ENCODE measurements around the gene MYOG. TPM values are rescaled to one million over a fixed set of nuclear protein-coding genes. Genes with fewer than 3 reads are reported as not detected.
A peak's percentile ranks its signal among the peaks of the same experiment; 100 is the strongest.

The MYOG gene
- total RNA-seq, 4 donors from 2014 or later = not detected

GRCh38 chr1:203078478-203078877 lies 7.3 kb downstream of the MYOG start:
- no peaks in the 10 kb centered on the region for H3K9me3 ChIP-seq
- no peak for DNase-seq (ENCODE audit: low spot score in 2 of 2)
- TF ChIP-seq POLR2A (IDR thresholded peaks at IDR 0.05) = no peak
- no peak for TF ChIP-seq CTCF (IDR thresholded peaks at IDR 0.05)
- TF ChIP-seq POLR2AphosphoS5 (IDR thresholded peaks at IDR 0.05) = no peak
- TF ChIP-seq EP300 (IDR thresholded peaks at IDR 0.05) = no peak
- H3K27ac ChIP-seq = no peak overlapping the region
- WGBS = 98% methylated on average over 3 of the region's 3 CpGs
- H3K27me3 ChIP-seq = peaks cover 54% of the 10 kb centered on the region
- no peak overlapping the region for H3K4me3 ChIP-seq
- peaks cover 16% of the 10 kb centered on the region for H3K4me1 ChIP-seq
- H3K36me3 ChIP-seq = no peaks in the 10 kb centered on the region

GRCh38 chr1:203077956-203078355 lies 7.9 kb downstream of the MYOG start:
- H3K4me3 ChIP-seq = no peak overlapping the region
- H3K4me1 ChIP-seq = peaks cover 16% of the 10 kb centered on the region
- H3K27me3 ChIP-seq = peaks cover 58% of the 10 kb centered on the region
- no peaks in the 10 kb centered on the region for H3K36me3 ChIP-seq
- 81% methylated on average over 2 of the region's 2 CpGs for WGBS
- H3K9me3 ChIP-seq = no peaks in the 10 kb centered on the region
- H3K27ac ChIP-seq = no peak overlapping the region
- no peak for TF ChIP-seq CTCF (IDR thresholded peaks at IDR 0.05)
- no peak for TF ChIP-seq POLR2A (IDR thresholded peaks at IDR 0.05)
- TF ChIP-seq POLR2AphosphoS5 (IDR thresholded peaks at IDR 0.05) = no peak
- TF ChIP-seq EP300 (IDR thresholded peaks at IDR 0.05) = no peak
- DNase-seq (ENCODE audit: low spot score in 2 of 2) = no peak

GRCh38 chr1:203077367-203077766 lies 8.4 kb downstream of the MYOG start:
- WGBS = 93% methylated on average over 3 of the region's 3 CpGs
- H3K4me3 ChIP-seq = no peak overlapping the region
- no peak for DNase-seq (ENCODE audit: low spot score in 2 of 2)
- H3K9me3 ChIP-seq = no peaks in the 10 kb centered on the region
- no peaks in the 10 kb centered on the region for H3K36me3 ChIP-seq
- H3K4me1 ChIP-seq = peaks cover 12% of the 10 kb centered on the region
- H3K27ac ChIP-seq = no peak overlapping the region
- H3K27me3 ChIP-seq = peaks cover 57% of the 10 kb centered on the region
- TF ChIP-seq POLR2AphosphoS5 (IDR thresholded peaks at IDR 0.05) = no peak
- TF ChIP-seq POLR2A (IDR thresholded peaks at IDR 0.05) = no peak
- no peak for TF ChIP-seq EP300 (IDR thresholded peaks at IDR 0.05)
- no peak for TF ChIP-seq CTCF (IDR thresholded peaks at IDR 0.05)

GRCh38 chr1:203076031-203076511 lies 9.7 kb downstream of the MYOG start:
- Histone ChIP-seq H3K4me1 (peaks cover 12% of the 10 kb centered on the region), H3K27me3 (peaks cover 49% of the 10 kb centered on the region), H3K9me3 (no peaks in the 10 kb centered on the region), H3K4me3 (peak overlapping the region; percentile 44), H3K36me3 (no peaks in the 10 kb centered on the region), H3K27ac (no peak overlapping the region)
- WGBS = 44% methylated on average over 18 of the region's 30 CpGs
- no peak for TF ChIP-seq CTCF (IDR thresholded peaks at IDR 0.05)
- no peak for DNase-seq (ENCODE audit: low spot score in 2 of 2)

- TF ChIP-seq EP300 (IDR thresholded peaks at IDR 0.05) (no peak), CTCF (IDR thresholded peaks at IDR 0.05) (no peak), POLR2AphosphoS5 (IDR thresholded peaks at IDR 0.05) (no peak), POLR2A (IDR thresholded peaks at IDR 0.05) (no peak)
- Histone ChIP-seq H3K9me3 (no peaks in the 10 kb centered on the region), H3K27ac (no peak overlapping the region), H3K36me3 (no peaks in the 10 kb centered on the region), H3K27me3 (peaks cover 49% of the 10 kb centered on the region), H3K4me3 (peak overlapping the region; percentile 44), H3K4me1 (peaks cover 12% of the 10 kb centered on the region)
- WGBS = 24% methylated on average over 5 of the region's 56 CpGs
- DNase-seq (ENCODE audit: low spot score in 2 of 2) = no peak
Measured at GRCh38 chr1:203075236-203076030, 10.4 kb downstream of the MYOG start.

All from suprapubic skin (tissue), 4 donors.